GM12878 (cell line): ENCODE measurements around the gene TRIM41. TPM values are rescaled to one million over a fixed set of nuclear protein-coding genes. Genes with fewer than 3 reads are reported as not detected.

Source experiments
- ATAC-seq: fragments of 200-7000 bp; cut with Tn5 transposase; 3 replicates; pipeline ENCODE4 v1.9.1; 2020; ENCODE audit warnings: mild to moderate bottlenecking, moderate library complexity
- BruUV-seq: library from RNA; stranded (reverse); fragments of 400-500 nt; replicated peaks from 2 replicates; lab custom pipeline; 2021; lab: Mats Ljungman, UMichigan
- CTCF ChIA-PET: fragments of 300-600 bp; sonication (Branson Sonifier 250); formaldehyde crosslinking; extraction: SDS; loops from one replicate; lab custom pipeline; 2021; ENCODE audit warnings: inconsistent platforms; lab: Yijun Ruan, JAX
- POLR2A ChIA-PET: fragments of 350-600 bp; formaldehyde crosslinking; extraction: SDS; loops from one replicate; lab custom pipeline; 2021; ENCODE audit warnings: inconsistent platforms; lab: Charles Lee
- RAD21 ChIA-PET: fragments of 300-600 bp; sonication (Branson Sonifier 250); formaldehyde crosslinking; loops from one replicate; lab custom pipeline; 2023; ENCODE audit warnings: antibody characterized with exemption; ENCODE audit not compliant: unreplicated experiment; lab: Charles Lee
- SMC1A ChIA-PET: fragments of 300-600 bp; sonication (Branson Sonifier 250); formaldehyde crosslinking; loops from one replicate; lab custom pipeline; 2023; ENCODE audit not compliant: unreplicated experiment, uncharacterized antibody; lab: Charles Lee
- DNase-seq: peaks from one replicate; pipeline ENCODE4 v3.0.0-alpha.2; 2011; ENCODE audit warnings: low read depth, low spot score
- FAIRE-seq: peaks from 3 replicates; lab custom pipeline; 2011; peaks lifted over from hg19 to GRCh38; lab: Jason Lieb, UNC
- H2AFZ ChIP-seq: 2 replicates; pipeline ENCODE4 v1.6.0; 2011; ENCODE audit warnings: low read depth, low read length, control low read depth; ENCODE audit not compliant: control insufficient read depth
- H3K27ac ChIP-seq: 2 replicates; pipeline ENCODE4 v1.5.1; 2011; ENCODE audit warnings: control low read depth; ENCODE audit not compliant: control insufficient read depth, insufficient read depth
- H3K27me3 ChIP-seq, 2 experiments: replicated peaks in 1 of 2; 2 replicates each; pipeline versions ENCODE4 v1.6.0 to v1.6.1; 2011; ENCODE audit warnings: low read length in 1 of 2; ENCODE audit not compliant: control insufficient read depth in 2 of 2, insufficient read depth in 2 of 2
- H3K36me3 ChIP-seq, 2 experiments: 2 replicates each; pipeline ENCODE4 v1.5.1; 2011; ENCODE audit warnings: low read length in 1 of 2; ENCODE audit not compliant: control insufficient read depth in 2 of 2, insufficient read depth in 2 of 2
- H3K4me1 ChIP-seq: 2 replicates; pipeline ENCODE4 v1.6.1; 2011; ENCODE audit warnings: mild to moderate bottlenecking, low read length, moderate library complexity, mixed read lengths; ENCODE audit not compliant: control insufficient read depth, insufficient read depth
- H3K4me2 ChIP-seq: 2 replicates; pipeline ENCODE4 v1.6.0; 2011; ENCODE audit warnings: control low read depth; ENCODE audit not compliant: control insufficient read depth, insufficient read depth
- H3K4me3 ChIP-seq: fragments of 200-600 bp; sonication (generic); 2 replicates; pipeline ENCODE4 v1.5.1; 2016
- H3K79me2 ChIP-seq: 2 replicates; pipeline ENCODE4 v1.6.0; 2011; ENCODE audit warnings: low read length; ENCODE audit not compliant: control insufficient read depth, insufficient read depth
- H3K9ac ChIP-seq: 2 replicates; pipeline ENCODE4 v1.8.0; 2011; ENCODE audit warnings: low read length, control low read depth, mixed read lengths; ENCODE audit not compliant: control insufficient read depth, insufficient read depth
- H3K9me3 ChIP-seq: replicated peaks from 3 replicates; pipeline ENCODE4 v1.5.1; 2011; ENCODE audit warnings: mild to moderate bottlenecking, low read length; ENCODE audit not compliant: control insufficient read depth, insufficient read depth
- H4K20me1 ChIP-seq: 2 replicates; pipeline ENCODE4 v1.6.0; 2011; ENCODE audit not compliant: control insufficient read depth, insufficient read depth
- BHLHE40 ChIP-seq, 2 experiments: fragments of 450-650 bp in 1 of 2; IDR thresholded peaks; 2 replicates each; pipeline ENCODE4 v1.6.1; 2011 to 2017; ENCODE audit warnings: low read depth in 2 of 2, borderline replicate concordance in 1 of 2, improper control_type of control experiment in 1 of 2, low read length in 1 of 2, mild to moderate bottlenecking in 1 of 2
- CBFB ChIP-seq: IDR thresholded peaks from 2 replicates; pipeline ENCODE4 v1.6.1; 2016; ENCODE audit warnings: antibody characterized with exemption, low read depth
- CBX5 ChIP-seq: sonication (generic); IDR thresholded peaks from 2 replicates; pipeline ENCODE4 v1.6.1; 2016; ENCODE audit warnings: low read depth, moderate library complexity, mild to moderate bottlenecking, inconsistent platforms
- CREM ChIP-seq: IDR thresholded peaks from 2 replicates; pipeline ENCODE4 v1.6.1; 2014; ENCODE audit warnings: antibody characterized with exemption, low read depth
- E2F8 ChIP-seq: fragments of 450-650 bp; IDR thresholded peaks from 2 replicates; pipeline ENCODE4 v1.6.1; 2018; ENCODE audit warnings: mild to moderate bottlenecking, low read depth, moderate library complexity; ENCODE audit not compliant: partially characterized antibody
- ESRRA ChIP-seq: IDR thresholded peaks from 2 replicates; pipeline ENCODE4 v1.6.1; 2012; ENCODE audit warnings: mild to moderate bottlenecking, low read length, improper control_type of control experiment
- GATAD2B ChIP-seq: fragments of 450-650 bp; conservative IDR thresholded peaks from 2 replicates; pipeline ENCODE4 v1.6.1; 2017; ENCODE audit warnings: low read depth, mild to moderate bottlenecking, moderate library complexity
- NFIC ChIP-seq: IDR thresholded peaks from 2 replicates; pipeline ENCODE4 v1.6.1; 2012; ENCODE audit warnings: low read depth, mild to moderate bottlenecking, inconsistent platforms, low read length, moderate library complexity
- STAT1 ChIP-seq: fragments of 450-650 bp; conservative IDR thresholded peaks from 2 replicates; pipeline ENCODE4 v1.6.1; 2014; ENCODE audit warnings: antibody characterized with exemption, mild to moderate bottlenecking
- STAT3 ChIP-seq: IDR thresholded peaks from 2 replicates; pipeline ENCODE4 v1.6.1; 2011; ENCODE audit warnings: low read depth, low read length, improper control_type of control experiment
- ZBTB33 ChIP-seq: fragments of 450-650 bp; IDR thresholded peaks from 2 replicates; pipeline ENCODE4 v1.6.1; 2017; ENCODE audit warnings: mild to moderate bottlenecking
- ZSCAN29 ChIP-seq: fragments of 450-650 bp; IDR thresholded peaks from 2 replicates; pipeline ENCODE4 v1.6.1; 2017; ENCODE audit warnings: mild to moderate bottlenecking, moderate library complexity
- WGBS: methylation state at CpG from one replicate; pipeline ENCODE4 v1.1.6; 2016; ENCODE audit warnings: low lambda C conversion rate; ENCODE audit not compliant: insufficient replicate concordance, insufficient coverage; ENCODE audit errors: missing lambda C conversion rate; 5-methylcytosine and 5-hydroxymethylcytosine counted together
- in situ Hi-C: fragments of 300-500 bp; cut with MboI; formaldehyde crosslinking; loops from 9 replicates; pipeline ENCODE4 v1.14.3; 2018; ENCODE audit warnings: mixed read lengths
- intact Hi-C: fragments of 100-400 bp; cut with micrococcal nuclease; formaldehyde crosslinking; loops from one replicate; pipeline ENCODE4 v1.14.2; 2022; ENCODE audit not compliant: unreplicated experiment
- polyA plus RNA-seq, 11 experiments: library from polyadenylated mRNA; depleted of rRNA in 4 of 11; unstranded in 6 of 11; stranded (reverse) in 5 of 11; fragments of >200 nt; fragmentation: Nextera tagmentation in 4 of 11; fragmentation: Illumina TruSeq in 1 of 11; extraction: Ambion mirVana in 4 of 11; extraction: Trizol in 1 of 11; gene quantifications; 1 replicate in 1 of 11; 2 replicates in 10 of 11; pipeline versions ENCODE4 v1.2.1 to v1.2.3, GENCODE V29; 2011 to 2016; ENCODE audit warnings: inconsistent platforms in 2 of 11, missing spikeins in 2 of 11, low read depth in 1 of 11
- total RNA-seq, 4 experiments: library from RNA; depleted of rRNA in 3 of 4; stranded (reverse); fragments of >200 nt in 3 of 4; fragmentation: Illumina TruSeq in 1 of 4; extraction: Trizol in 1 of 4; gene quantifications; 2 replicates each; pipeline versions ENCODE4 v1.2.1 to v1.2.3, GENCODE V29; 2013 to 2021

Gene TRIM41
- total and polyA plus RNA-seq, 10 of the 15 experiments (the other 5 are each of a cell fraction or from before 2014, with no cell fraction given): 1.0 to 28.9 (median 10.6) TPM

- intact Hi-C loops: no loop called here
- no peak overlapping the region for H2AFZ ChIP-seq
- no peak for DNase-seq
- in situ Hi-C loops: loop anchor here (10.0 kb wide), 1 partner anchor 69 kb away; no protein-coding TSS in a partner anchor
- H3K36me3 ChIP-seq: no peaks in the 10 kb centered on the region
- ATAC-seq: no peak
- BruUV-seq: no TSS peak
- H3K9me3 ChIP-seq: no peaks in the 10 kb centered on the region
- 79% methylated on average over 13 of the region's 13 CpGs for WGBS
- no peak for FAIRE-seq
- RAD21 ChIA-PET: interaction anchor here (0.9 to 2.2 kb wide), 9 partner anchors 11 to 381 kb away, joined by 3 to 17 read pairs (median 5); partner anchors contain the start of genes TRIM52 and TRIM7
- H3K79me2 ChIP-seq: no peaks in the 10 kb centered on the region
- H3K27ac ChIP-seq: no peak overlapping the region
- POLR2A ChIA-PET: interaction anchor here (0.5 to 2.9 kb wide), 10 partner anchors 13 to 391 kb away, joined by 3 to 13 read pairs (median 5); partner anchors contain the start of genes RACK1 and TRIM41
- no peak overlapping the region for H3K4me3 ChIP-seq
- CTCF ChIA-PET: interaction anchor here (1.3 to 2.7 kb wide), 12 partner anchors 10 to 63 kb away, joined by 3 to 31 read pairs (median 8); partner anchors contain the start of genes RACK1 and TRIM41
- H3K4me2 ChIP-seq: no peak overlapping the region
- no peak overlapping the region for H3K9ac ChIP-seq
- no peaks in the 10 kb centered on the region for H4K20me1 ChIP-seq
- peaks cover 11% of the 10 kb centered on the region for H3K4me1 ChIP-seq
- no peak for TF ChIP-seq ZSCAN29
- TF ChIP-seq NFIC: no peak
- TF ChIP-seq BHLHE40 (IDR thresholded peaks at IDR 0.05; ENCODE audit: borderline replicate concordance in 1 of 2, low read depth in 2 of 2, low read length in 1 of 2): 0 out of 4 replicates have a peak, but pooled peaks of 1 of the 2 experiments have one; percentile 8
- no peaks in the 10 kb centered on the region for H3K27me3 ChIP-seq
- SMC1A ChIA-PET: interaction anchor here (1.0 to 2.3 kb wide), 13 partner anchors 7 to 377 kb away, joined by 3 to 15 read pairs (median 4); no protein-coding TSS in a partner anchor
These were observed 37.5 kb upstream of the TRIM41 start for GRCh38 chr5:181185560-181185959.

GRCh38 chr5:181186022-181186421, 37.1 kb upstream of the TRIM41 start:
- no peak overlapping the region for H2AFZ ChIP-seq
- ATAC-seq (no peak), DNase-seq (no peak), FAIRE-seq (no peak)
- H3K36me3 ChIP-seq: no peaks in the 10 kb centered on the region
- H3K9me3 ChIP-seq: no peaks in the 10 kb centered on the region
- in situ Hi-C loops (loop anchor here (10.0 kb wide), 1 partner anchor 69 kb away; no protein-coding TSS in a partner anchor), intact Hi-C loops (no loop called here)
- H3K9ac ChIP-seq: no peak overlapping the region
- H3K4me3 ChIP-seq: no peak overlapping the region
- H3K27ac ChIP-seq: no peak overlapping the region
- H3K79me2 ChIP-seq: no peaks in the 10 kb centered on the region
- H3K4me1 ChIP-seq: peaks cover 11% of the 10 kb centered on the region
- SMC1A ChIA-PET: interaction anchor here (0.9 to 2.3 kb wide), 4 partner anchors 13 to 76 kb away, joined by 3 to 15 read pairs (median 3); no protein-coding TSS in a partner anchor
- RAD21 ChIA-PET: interaction anchor here (1.2 to 4.8 kb wide), 3 partner anchors 13 to 63 kb away, joined by 3 to 25 read pairs (median 8); partner anchors contain the start of gene TRIM41
- no peaks in the 10 kb centered on the region for H3K27me3 ChIP-seq
- POLR2A ChIA-PET: interaction anchor here (0.5 to 4.4 kb wide), 7 partner anchors 13 to 326 kb away, joined by 3 to 18 read pairs (median 7); partner anchors contain the start of gene RACK1
- no peak overlapping the region for H3K4me2 ChIP-seq
- no TSS peak for BruUV-seq
- whole genome bisulfite sequencing: 65% methylated on average over 6 of the region's 6 CpGs
- H4K20me1 ChIP-seq: no peaks in the 10 kb centered on the region
- CTCF ChIA-PET: interaction anchor here (1.7 to 2.5 kb wide), 4 partner anchors 16 to 63 kb away, joined by 5 to 12 read pairs (median 8); partner anchors contain the start of gene RACK1
- no peak for TF ChIP-seq E2F8
- TF ChIP-seq STAT1: no peak
- TF ChIP-seq CBX5: no peak
- TF ChIP-seq ESRRA: no peak
- no peak for TF ChIP-seq CREM
- no peak for TF ChIP-seq GATAD2B
- no peak for TF ChIP-seq ZBTB33
- TF ChIP-seq STAT3: no peak
- no peak for TF ChIP-seq CBFB
